ENCODE measurements around the gene SRXN1. TPM values are rescaled to one million over a fixed set of nuclear protein-coding genes. Genes with fewer than 3 reads are reported as not detected.

Gene SRXN1
- total and polyA plus RNA-seq, 12 donors = 11.9 to 42.0 (median 30.9) TPM

DNA sequence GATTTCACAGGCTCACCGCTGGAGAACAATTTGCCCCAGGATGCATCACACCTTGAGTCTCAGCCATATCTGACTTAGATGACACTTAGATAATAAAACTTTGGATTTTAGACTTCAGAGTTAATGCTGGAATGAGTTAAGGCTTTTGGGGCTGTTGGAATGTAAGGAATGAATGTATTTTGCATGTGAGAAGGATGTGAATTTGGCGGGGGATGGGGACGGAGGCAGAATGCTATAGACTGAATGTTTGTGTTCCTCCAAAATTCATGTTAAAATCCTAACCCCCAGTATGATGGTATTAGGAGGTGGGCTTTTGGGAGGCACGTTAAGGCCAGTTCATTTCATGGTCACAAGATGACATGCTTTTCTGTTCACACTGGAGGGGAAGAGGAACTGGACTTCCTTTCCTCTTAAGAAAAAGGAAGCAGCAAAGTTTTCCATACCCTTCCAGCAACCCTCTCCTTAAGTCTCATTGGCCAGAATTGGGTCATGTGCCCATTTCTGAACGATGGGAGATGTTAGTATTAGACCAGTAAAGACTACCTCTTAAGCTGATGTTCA is 5.8 kb upstream of the SRXN1 start:
- H3K36me3 ChIP-seq = no peaks in the 10 kb centered on the region
- DNase-seq (no peak), ATAC-seq (peak in 1 of 8 donors; percentile 21)
- H3K27me3 ChIP-seq = peaks cover 7 to 37% (median 29%) of the 10 kb centered on the region in 7 donors
- intact Hi-C loops (cut with DNase I) = loop anchor here in 1 of 10 donors (10.0 kb wide), 1 partner anchor 304 kb away; no protein-coding TSS in a partner anchor
- WGBS, 2 donors = 43 to 46% methylated on average over 5 of the region's 5 CpGs
- no peak overlapping the region for H3K4me3 ChIP-seq
- no peak for TF ChIP-seq CTCF (IDR thresholded peaks at IDR 0.05)
- H3K27ac ChIP-seq = peak overlapping the region in 1 of 10 donors; percentile 54
- no peaks in the 10 kb centered on the region for H3K9me3 ChIP-seq
- peaks cover 0 to 69% (median 11%) of the 10 kb centered on the region in 9 donors for H3K4me1 ChIP-seq

DNA sequence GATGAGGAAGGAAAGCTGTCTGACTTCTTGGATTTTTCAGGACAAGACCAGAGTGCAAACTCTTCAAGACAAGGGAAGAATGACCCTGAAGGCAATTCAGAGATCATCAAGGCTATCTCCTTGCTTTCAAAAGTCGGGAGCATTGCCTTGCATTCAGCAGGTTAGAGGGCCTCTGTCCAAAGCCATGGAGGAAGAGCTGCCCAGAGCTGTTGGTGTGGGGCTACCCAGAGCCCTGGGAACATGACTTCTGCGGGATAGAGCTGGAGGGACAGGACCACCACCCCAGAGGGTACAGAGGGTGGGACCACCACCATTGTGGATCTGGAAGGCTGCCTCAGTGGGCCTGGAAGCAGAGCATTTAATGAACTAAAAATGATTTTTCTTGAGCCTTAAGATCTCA is 5.2 kb upstream of the SRXN1 start:
- WGBS, 2 donors = 37 to 45% methylated on average over 2 of the region's 2 CpGs
- no peak for ATAC-seq
- Histone ChIP-seq H3K27me3 (peaks cover 1 to 31% (median 23%) of the 10 kb centered on the region in 7 donors), H3K9me3 (no peaks in the 10 kb centered on the region), H3K4me1 (peaks cover 0 to 69% (median 14%) of the 10 kb centered on the region in 9 donors), H3K36me3 (no peaks in the 10 kb centered on the region), H3K27ac (no peak overlapping the region), H3K4me3 (no peak overlapping the region)
- no peak for TF ChIP-seq CTCF (IDR thresholded peaks at IDR 0.05)
- intact Hi-C loops (cut with DNase I) = loop anchor here in 1 of 10 donors (10.0 kb wide), 1 partner anchor 303 kb away; no protein-coding TSS in a partner anchor
- no peak for DNase-seq

DNA sequence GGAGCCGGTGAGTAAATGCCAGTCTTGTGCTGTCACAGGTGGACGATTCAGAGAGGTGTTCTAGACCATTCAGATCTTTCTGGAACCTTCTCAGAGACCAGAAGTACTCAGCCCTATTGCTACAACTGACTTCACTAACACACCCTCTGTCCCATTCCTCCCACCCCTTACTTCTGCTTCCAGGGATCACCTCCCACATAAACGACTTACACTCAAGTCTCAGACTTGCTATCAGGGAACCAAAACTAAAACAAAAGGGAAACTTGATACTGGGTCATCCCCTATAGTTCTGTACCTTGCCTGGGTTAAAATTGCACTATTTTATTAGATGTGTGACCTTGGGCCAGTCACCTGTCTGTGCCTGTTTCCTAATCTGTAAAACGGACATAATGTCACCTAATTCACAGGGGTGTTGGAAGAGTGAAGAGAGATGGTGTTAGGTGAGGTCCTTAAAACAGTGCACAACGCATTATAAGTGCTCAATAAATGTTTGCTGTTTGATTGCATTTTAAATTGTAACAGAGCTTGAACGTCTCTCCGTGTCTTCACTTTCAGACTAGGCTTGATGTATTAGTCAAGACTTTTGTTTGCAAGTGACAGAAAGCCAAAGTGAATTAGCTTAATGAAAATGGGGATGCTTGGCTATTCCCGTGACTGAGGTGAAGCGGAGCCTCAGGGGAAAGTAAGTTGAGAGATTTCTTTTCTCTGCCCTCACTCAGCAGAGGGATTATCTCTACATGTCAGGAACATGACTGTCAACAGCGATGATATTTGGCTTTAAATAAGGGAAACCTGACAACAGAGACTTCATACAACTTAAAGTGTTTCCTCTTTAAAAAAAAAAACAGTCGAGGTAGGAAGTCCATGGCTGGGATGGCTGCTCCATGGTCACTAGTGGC is 3.0 kb upstream of the SRXN1 start:
- no peak for ATAC-seq
- no peaks in the 10 kb centered on the region for H3K9me3 ChIP-seq
- no peak overlapping the region for H3K4me3 ChIP-seq
- peaks cover 0 to 8% (median 3%) of the 10 kb centered on the region in 7 donors for H3K27me3 ChIP-seq
- peaks cover 0 to 3% (median 0%) of the 10 kb centered on the region in 9 donors for H3K36me3 ChIP-seq
- no peak overlapping the region for H3K27ac ChIP-seq
- intact Hi-C loops (cut with DNase I) = loop anchor here in 1 of 10 donors (10.0 kb wide), 1 partner anchor 301 kb away; no protein-coding TSS in a partner anchor
- TF ChIP-seq CTCF (IDR thresholded peaks at IDR 0.05) = no peak
- no peak for DNase-seq
- H3K4me1 ChIP-seq = peaks cover 6 to 72% (median 22%) of the 10 kb centered on the region in 9 donors
- WGBS, 2 donors = 75 to 78% methylated on average over 11 of the region's 11 CpGs

GRCh38 chr20:654417-654750 is 1.4 kb upstream of the SRXN1 start:
- peaks cover 0 to 3% (median 0%) of the 10 kb centered on the region in 7 donors for H3K27me3 ChIP-seq
- no peak for TF ChIP-seq CTCF (IDR thresholded peaks at IDR 0.05)
- peak overlapping the region in 1 of 10 donors; percentile 75 for H3K4me3 ChIP-seq
- intact Hi-C loops (cut with DNase I) = loop anchor here in 5 of 10 donors (1.0 to 10.0 kb wide), 4 partner anchors 73 to 300 kb away; no protein-coding TSS in a partner anchor
- DNase-seq = no peak
- H3K9me3 ChIP-seq = no peaks in the 10 kb centered on the region
- peaks cover 6 to 57% (median 22%) of the 10 kb centered on the region in 9 donors for H3K4me1 ChIP-seq
- no peak for ATAC-seq
- WGBS, 2 donors = 94% methylated on average over 3 of the region's 3 CpGs
- H3K27ac ChIP-seq = peak overlapping the region in 3 of 10 donors; percentile 92 to 98 (median 96)
- peaks cover 0 to 19% (median 5%) of the 10 kb centered on the region in 9 donors for H3K36me3 ChIP-seq

Measured in heart right ventricle (tissue), 16 donors.